Mucosa of rectum (tissue), 2 donors: ENCODE measurements around the gene SYNDIG1.

Source experiments
- H3K27ac ChIP-seq, 2 donors: one replicate each; pipeline ENCODE4 v1.7.0; 2013; ENCODE audit warnings: inconsistent platforms in 2 of 2, low read depth in 2 of 2, low read length in 2 of 2
- H3K27me3 ChIP-seq, 2 donors: one replicate each; pipeline ENCODE4 v1.7.0; 2013; ENCODE audit warnings: low read length in 2 of 2; ENCODE audit not compliant: control insufficient read depth in 2 of 2, insufficient read depth in 2 of 2
- H3K36me3 ChIP-seq, 2 donors: one replicate each; pipeline ENCODE4 v1.7.0; 2013; ENCODE audit warnings: low read length in 2 of 2; ENCODE audit not compliant: control insufficient read depth in 2 of 2, insufficient read depth in 2 of 2
- H3K4me1 ChIP-seq, 2 donors: one replicate each; pipeline ENCODE4 v1.7.0; 2013; ENCODE audit warnings: low read length in 2 of 2, mild to moderate bottlenecking in 1 of 2; ENCODE audit not compliant: control insufficient read depth in 2 of 2, insufficient read depth in 2 of 2
- H3K4me3 ChIP-seq, 2 donors: one replicate each; pipeline ENCODE4 v1.7.0; 2013; ENCODE audit warnings: low read length in 2 of 2
- H3K9ac ChIP-seq, 2 donors: one replicate each; pipeline ENCODE4 v1.7.0; 2013; ENCODE audit warnings: low read length in 2 of 2, low read depth in 1 of 2, mild to moderate bottlenecking in 1 of 2
- H3K9me3 ChIP-seq, 2 donors: one replicate each; pipeline ENCODE4 v1.7.0; 2013; ENCODE audit warnings: low read length in 2 of 2; ENCODE audit not compliant: control insufficient read depth in 2 of 2
- donor health status: healthy.
- donor health status: Normal muscosa, but diverticular disease.

SYNDIG1 gene

DNA sequence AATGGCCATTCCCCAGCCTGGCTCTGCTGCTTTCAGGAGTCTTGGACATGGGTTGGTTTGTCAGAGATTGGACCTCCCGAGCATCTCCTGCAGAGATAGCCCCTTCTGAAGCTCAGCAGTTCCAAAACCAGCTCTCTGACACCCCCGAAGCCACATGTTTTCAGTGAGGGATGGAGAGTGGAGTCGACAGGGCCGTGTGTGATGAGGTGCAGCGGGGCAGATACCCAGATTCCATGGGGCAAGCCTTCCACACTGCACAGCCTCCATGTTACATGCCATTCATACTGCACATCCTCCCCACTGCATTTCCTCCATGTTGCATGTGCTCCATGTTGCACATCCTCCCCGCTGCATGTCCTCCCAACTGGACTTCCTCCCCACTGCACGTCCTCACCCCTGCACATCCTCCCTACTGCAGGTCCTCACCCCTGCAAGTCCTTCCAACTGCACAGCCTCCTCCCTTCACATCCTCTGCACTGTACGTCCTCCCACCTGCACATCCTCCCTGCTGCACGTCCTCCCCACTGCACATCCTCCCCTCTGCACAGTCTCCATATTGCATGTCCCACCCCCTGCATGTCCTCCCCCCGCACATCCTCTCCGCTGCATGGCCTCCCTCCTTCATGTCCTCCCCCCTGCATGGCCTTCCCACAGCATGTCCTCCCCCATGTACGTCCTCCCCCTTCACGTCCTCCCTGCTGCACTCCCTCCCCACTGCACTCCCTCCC is 112.2 kb downstream of the SYNDIG1 start:
- H3K27me3 ChIP-seq = no peaks in the 10 kb centered on the region
- no peak overlapping the region for H3K4me3 ChIP-seq
- no peak overlapping the region for H3K27ac ChIP-seq
- H3K36me3 ChIP-seq = no peaks in the 10 kb centered on the region
- no peaks in the 10 kb centered on the region for H3K9me3 ChIP-seq
- H3K4me1 ChIP-seq = no peaks in the 10 kb centered on the region
- no peak overlapping the region for H3K9ac ChIP-seq

DNA sequence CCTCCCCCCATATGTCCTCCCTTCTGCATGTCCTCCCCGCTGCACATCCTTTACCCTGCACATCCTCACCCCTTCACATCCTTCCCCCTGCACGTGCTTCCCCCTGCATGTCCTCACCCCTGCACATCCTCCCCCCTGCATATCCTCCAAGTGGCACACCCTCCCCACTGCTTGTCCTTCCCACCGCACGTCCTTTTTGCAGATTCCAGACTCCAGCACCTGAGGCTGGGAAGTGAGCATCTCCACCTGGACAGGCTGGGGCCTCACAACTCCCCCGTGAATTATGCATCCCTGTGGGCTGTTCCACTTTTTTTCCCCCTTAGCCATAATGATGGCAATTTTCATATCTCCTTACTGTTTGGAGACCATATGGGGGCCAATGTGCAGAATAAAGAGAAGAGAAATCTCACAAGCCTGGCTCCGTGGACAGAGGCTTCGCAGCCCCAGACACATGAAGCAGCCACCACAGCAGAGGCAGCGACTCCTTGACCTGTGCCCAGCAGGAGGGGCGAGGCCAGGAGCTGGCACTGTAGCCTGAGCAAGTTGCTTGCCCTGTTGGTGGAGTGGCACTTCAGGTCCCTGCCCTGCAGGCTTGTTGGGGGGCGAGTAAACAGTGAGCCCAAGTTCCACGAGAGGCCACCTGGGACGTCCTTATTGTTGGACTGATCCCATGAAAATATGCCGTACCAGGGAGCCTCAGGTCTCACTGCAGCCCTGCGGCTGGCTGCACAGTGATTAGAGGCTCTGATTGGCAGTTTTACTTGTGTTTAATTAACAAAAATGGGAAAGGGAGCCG is 113.1 kb downstream of the SYNDIG1 start:
- Histone ChIP-seq H3K4me3 (no peak overlapping the region), H3K27ac (no peak overlapping the region), H3K4me1 (no peaks in the 10 kb centered on the region), H3K9ac (no peak overlapping the region), H3K9me3 (no peaks in the 10 kb centered on the region), H3K36me3 (no peaks in the 10 kb centered on the region), H3K27me3 (no peaks in the 10 kb centered on the region)

DNA sequence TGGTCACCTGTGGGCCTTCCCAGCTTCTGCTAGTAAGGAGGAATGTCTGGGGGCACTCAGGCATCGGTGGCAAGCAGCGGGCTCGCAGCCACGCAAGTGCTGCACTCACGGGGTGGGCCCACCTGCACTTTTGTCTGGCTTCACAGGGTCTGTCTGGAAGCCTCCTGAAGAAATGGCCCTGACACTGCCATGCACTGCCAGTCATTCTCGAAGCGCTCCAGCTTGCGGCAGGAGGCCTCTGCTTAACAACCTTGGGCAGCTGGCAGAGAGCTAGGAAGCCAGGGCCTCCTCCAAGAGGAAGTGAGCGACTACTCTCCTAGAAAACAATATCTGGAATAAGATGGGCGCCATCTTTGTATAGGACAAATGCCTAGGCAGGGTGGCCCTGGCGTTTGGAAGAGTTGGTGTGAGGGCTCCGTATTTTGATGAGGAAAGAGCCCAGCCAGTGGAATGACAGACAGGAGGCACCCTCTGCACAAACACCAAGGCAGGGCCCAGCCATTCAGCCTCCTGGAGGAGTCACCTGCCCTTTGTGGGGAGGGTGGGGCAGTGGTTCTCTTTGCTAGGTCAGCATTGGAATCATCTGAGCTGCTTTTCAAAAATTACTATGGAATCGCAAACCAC is 113.9 kb downstream of the SYNDIG1 start:
- no peak overlapping the region for H3K9ac ChIP-seq
- no peak overlapping the region for H3K4me3 ChIP-seq
- H3K27me3 ChIP-seq = no peaks in the 10 kb centered on the region
- no peaks in the 10 kb centered on the region for H3K36me3 ChIP-seq
- H3K4me1 ChIP-seq = no peaks in the 10 kb centered on the region
- no peaks in the 10 kb centered on the region for H3K9me3 ChIP-seq
- H3K27ac ChIP-seq = no peak overlapping the region

DNA sequence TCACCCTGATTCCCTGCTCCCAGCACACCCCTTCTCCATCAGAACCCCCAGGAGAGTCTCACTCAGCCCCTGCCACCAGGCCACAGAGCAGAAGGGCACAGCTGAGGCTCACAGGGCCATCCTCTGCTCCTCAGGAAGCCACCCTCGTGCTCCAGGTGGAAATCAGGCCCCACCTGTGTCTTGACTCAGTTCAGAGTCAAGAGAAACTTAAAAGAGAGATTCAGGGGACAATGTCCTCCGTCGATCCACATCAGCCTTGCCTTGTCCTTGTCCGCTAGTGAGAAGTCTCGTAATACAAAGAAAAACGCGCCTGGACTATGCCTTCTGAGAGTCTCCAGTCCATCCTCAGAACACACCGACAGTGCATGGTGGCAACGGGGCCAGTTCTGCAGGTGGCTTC is 114.6 kb downstream of the SYNDIG1 start:
- no peak overlapping the region for H3K4me3 ChIP-seq
- H3K4me1 ChIP-seq = no peaks in the 10 kb centered on the region
- H3K27me3 ChIP-seq = no peaks in the 10 kb centered on the region
- H3K9ac ChIP-seq = no peak overlapping the region
- H3K27ac ChIP-seq = no peak overlapping the region
- H3K9me3 ChIP-seq = no peaks in the 10 kb centered on the region
- H3K36me3 ChIP-seq = no peaks in the 10 kb centered on the region

DNA sequence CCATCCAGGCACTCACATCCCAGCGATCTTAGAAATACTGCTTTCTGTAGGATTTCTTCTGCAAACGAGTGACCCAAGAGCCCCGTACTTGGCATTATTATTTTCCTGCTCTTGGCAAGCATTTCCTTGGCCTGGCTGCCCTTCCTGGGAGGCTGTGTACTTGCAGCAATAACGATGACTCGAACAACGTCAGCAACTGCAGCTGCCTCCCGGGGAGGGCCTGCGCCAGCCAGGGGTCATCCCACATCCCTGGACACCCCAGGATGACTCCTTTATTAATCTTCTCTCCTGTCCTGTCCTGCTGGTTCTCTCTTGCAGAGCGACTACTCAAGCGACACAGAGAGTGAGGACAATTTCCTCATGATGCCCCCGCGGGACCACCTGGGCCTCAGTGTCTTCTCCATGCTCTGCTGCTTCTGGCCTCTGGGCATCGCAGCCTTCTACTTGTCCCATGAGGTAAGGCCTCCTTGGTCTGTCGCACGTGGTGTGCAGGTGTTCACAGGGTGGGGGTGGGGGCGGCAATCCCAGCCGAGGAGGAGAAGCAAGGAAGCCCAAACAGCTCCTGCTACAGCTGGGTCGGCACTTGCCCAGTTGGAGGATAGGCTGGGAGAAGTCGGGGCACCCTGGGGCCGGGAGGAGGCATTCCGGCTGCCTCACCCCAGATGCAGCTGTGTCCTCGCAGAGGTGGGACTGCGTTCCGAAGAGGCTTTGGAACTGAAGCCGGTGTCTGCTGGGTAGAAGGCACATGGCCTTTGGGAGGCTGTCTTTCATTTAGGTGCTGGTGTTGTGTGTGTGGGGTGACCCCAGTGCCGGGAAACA is 115.3 kb downstream of the SYNDIG1 start:
- H3K36me3 ChIP-seq = no peaks in the 10 kb centered on the region
- H3K4me3 ChIP-seq = no peak overlapping the region
- H3K9ac ChIP-seq = no peak overlapping the region
- H3K9me3 ChIP-seq = no peaks in the 10 kb centered on the region
- H3K27me3 ChIP-seq = no peaks in the 10 kb centered on the region
- no peak overlapping the region for H3K27ac ChIP-seq
- H3K4me1 ChIP-seq = no peaks in the 10 kb centered on the region

DNA sequence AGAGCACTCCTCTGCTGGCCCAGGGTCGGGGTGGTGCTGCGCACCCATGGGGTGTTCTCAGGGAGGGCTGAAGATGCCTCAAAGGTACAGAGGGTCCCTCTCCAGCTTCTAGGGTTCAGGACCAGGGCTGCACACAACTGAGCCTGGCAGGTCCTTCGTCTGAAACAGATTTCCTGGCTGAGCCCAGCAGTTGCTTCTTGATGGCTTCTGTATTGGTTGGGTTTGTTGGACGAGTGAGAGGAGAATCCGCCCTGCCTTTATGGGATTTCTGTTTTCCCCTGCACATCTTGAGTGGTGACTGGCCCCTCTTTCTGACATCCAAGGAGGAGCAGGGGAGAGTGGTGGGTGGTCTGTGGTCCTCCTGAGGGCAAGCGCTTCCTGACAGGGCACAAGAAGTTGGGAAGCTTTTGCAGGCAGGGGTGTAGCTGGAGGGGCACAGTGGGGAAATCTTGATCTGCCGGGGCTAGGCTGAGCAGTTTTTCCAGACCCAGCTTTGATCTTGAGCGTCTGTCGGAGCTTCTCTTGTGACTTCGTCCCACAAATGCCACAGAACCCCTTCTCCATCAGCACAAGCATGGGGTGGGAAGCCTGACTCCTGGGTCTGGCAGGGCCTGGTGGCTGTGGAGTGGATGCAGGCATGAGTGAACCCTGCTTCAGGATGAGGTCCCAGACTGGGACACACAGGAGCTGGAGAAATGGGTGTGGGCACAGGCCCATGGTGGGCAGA is 116.5 kb downstream of the SYNDIG1 start:
- Histone ChIP-seq H3K27ac (no peak overlapping the region), H3K9ac (no peak overlapping the region), H3K4me3 (no peak overlapping the region), H3K9me3 (no peaks in the 10 kb centered on the region), H3K27me3 (no peaks in the 10 kb centered on the region), H3K4me1 (no peaks in the 10 kb centered on the region), H3K36me3 (no peaks in the 10 kb centered on the region)

DNA sequence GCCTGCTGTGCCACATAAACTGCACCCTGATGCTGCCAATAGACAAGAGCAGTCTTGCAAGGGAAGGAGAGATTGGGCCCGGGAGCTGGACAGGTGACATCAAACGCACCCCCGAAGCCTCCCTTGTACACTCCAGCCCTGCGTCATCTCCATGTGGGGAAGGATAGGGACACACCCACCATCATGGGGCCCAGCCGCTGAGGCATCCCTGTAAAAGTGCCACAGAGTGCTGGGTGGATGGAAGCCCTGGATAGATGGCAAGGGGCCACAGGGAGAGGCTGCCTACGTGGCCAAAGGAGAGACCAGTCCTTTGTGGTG is 117.1 kb downstream of the SYNDIG1 start:
- Histone ChIP-seq H3K4me3 (no peak overlapping the region), H3K27me3 (no peaks in the 10 kb centered on the region), H3K4me1 (no peaks in the 10 kb centered on the region), H3K9me3 (no peaks in the 10 kb centered on the region), H3K27ac (no peak overlapping the region), H3K36me3 (no peaks in the 10 kb centered on the region), H3K9ac (no peak overlapping the region)

DNA sequence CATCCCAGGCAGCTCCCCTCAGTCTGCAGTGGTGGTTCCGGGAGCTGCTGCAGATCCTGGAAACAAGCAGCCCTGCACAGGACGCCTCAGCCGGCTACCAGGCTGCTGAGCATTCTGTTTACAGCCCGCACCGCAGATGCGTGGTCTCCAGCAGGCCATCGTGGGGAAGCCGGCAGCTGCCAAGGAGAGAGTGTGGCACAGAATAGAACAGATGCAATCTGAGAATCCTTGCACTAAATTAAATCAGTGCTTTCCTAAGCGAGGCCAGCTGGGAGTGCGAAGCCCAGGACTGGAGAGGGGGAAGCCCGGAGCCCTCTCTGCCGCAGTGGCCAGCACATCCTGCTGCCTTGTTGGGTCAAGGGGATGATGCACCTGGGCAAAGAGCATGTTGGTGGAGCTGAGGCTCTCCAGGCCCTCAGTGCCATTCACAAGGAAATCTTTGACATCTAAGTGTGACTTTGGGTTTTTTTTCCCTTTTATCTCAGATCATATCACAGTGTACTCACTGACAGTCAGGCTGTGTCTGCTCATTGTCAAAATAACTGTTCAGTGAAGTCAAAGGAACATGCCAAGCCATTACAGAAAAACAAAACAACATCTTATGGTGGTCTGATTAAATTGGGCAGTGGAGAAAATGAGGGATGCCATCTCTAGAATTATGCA is 118.1 kb downstream of the SYNDIG1 start:
- Histone ChIP-seq H3K4me1 (no peaks in the 10 kb centered on the region), H3K4me3 (no peak overlapping the region), H3K36me3 (no peaks in the 10 kb centered on the region), H3K27ac (no peak overlapping the region), H3K9me3 (no peaks in the 10 kb centered on the region), H3K27me3 (no peaks in the 10 kb centered on the region), H3K9ac (no peak overlapping the region)

DNA sequence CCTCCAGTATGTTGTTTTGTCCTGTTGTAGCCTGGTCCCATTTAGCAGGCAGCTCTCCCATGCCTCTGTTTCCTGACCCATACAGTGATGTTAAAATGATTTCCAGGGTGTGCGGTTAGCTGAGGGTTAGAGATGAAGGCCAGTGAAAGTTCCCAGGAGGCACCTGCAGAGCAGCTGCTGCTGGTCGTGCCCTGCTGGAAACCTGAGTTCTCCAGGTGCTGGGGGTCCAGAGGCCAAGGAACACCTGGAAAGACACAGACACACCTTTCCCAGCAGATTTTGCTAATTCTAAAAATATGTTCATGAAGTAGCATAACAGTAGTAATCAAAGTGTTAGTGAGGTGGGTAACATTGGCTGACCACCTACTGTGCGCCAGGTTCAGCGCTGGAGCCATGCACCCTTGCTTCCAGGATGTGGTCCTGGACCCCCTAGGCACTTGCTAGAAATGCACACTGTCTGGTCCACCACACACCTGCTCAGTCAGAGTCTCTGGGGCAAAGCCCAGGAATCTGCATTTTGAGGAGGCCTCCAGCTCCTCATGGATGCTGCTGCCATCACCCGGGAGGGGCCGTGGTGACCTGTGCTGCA is 118.7 kb downstream of the SYNDIG1 start:
- Histone ChIP-seq H3K9me3 (no peaks in the 10 kb centered on the region), H3K4me3 (no peak overlapping the region), H3K36me3 (no peaks in the 10 kb centered on the region), H3K27me3 (no peaks in the 10 kb centered on the region), H3K27ac (no peak overlapping the region), H3K9ac (no peak overlapping the region), H3K4me1 (no peaks in the 10 kb centered on the region)
